Measurements from ENCODE around the gene UBE2H. TPM values are rescaled to one million over a fixed set of nuclear protein-coding genes. Genes with fewer than 3 reads are reported as not detected.

UBE2H gene
- total RNA-seq, 1 donor from 2014 or later = 68.5 TPM

- Histone ChIP-seq H3K4me3 (no peak overlapping the region), H3K9me3 (no peaks in the 10 kb centered on the region), H3K27ac (no peak overlapping the region), H3K36me3 (no peaks in the 10 kb centered on the region), H3K27me3 (no peaks in the 10 kb centered on the region), H3K4me1 (peaks cover 54% of the 10 kb centered on the region)
- intact Hi-C loops (cut with DNase I) = no loop called here
- TF ChIP-seq, protein P1, sequence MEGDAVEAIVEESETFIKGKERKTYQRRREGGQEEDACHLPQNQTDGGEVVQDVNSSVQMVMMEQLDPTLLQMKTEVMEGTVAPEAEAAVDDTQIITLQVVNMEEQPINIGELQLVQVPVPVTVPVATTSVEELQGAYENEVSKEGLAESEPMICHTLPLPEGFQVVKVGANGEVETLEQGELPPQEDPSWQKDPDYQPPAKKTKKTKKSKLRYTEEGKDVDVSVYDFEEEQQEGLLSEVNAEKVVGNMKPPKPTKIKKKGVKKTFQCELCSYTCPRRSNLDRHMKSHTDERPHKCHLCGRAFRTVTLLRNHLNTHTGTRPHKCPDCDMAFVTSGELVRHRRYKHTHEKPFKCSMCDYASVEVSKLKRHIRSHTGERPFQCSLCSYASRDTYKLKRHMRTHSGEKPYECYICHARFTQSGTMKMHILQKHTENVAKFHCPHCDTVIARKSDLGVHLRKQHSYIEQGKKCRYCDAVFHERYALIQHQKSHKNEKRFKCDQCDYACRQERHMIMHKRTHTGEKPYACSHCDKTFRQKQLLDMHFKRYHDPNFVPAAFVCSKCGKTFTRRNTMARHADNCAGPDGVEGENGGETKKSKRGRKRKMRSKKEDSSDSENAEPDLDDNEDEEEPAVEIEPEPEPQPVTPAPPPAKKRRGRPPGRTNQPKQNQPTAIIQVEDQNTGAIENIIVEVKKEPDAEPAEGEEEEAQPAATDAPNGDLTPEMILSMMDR (IDR thresholded peaks at IDR 0.05) = no peak
- no peak for TF ChIP-seq POLR2A (IDR thresholded peaks at IDR 0.05)
- no peak for DNase-seq (ENCODE audit: extremely low spot score in 2 of 2)
Measured at GRCh38 chr7:129903935-129904334, 48.8 kb downstream of the UBE2H start.

DNA sequence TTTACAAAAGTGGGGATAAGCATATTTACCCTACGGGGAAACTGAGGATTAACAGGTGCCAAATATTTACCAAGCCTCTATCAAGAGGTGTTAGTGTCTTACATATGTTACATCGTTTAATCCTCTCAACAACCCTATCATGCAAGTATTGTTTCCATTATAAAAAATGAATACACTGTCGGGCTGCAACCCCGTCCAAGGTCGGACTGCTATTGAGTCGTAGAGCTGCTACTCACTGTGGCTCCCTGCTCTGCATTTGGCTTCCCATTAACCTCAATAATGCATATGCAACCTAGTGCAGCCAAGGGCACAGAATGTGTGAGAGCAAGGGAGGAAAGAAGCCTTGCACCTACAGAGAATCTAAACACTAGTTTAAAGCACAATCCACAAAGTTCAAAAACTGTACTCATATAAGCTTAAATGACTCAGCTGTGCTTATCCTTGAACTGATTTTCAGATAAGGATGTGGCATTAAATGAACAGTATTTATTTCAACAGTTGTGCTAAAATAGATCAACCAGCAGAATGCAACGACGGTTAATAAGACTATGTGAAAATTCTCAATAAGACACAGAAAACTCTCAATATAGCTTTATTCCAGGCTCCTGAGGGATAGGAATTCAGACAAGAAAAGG, 49.9 kb downstream of the UBE2H start:
- intact Hi-C loops (cut with DNase I) = no loop called here
- H3K36me3 ChIP-seq = no peaks in the 10 kb centered on the region
- no peaks in the 10 kb centered on the region for H3K9me3 ChIP-seq
- no peaks in the 10 kb centered on the region for H3K27me3 ChIP-seq
- no peak overlapping the region for H3K4me3 ChIP-seq
- no peak for DNase-seq (ENCODE audit: extremely low spot score in 2 of 2)
- H3K27ac ChIP-seq = no peak overlapping the region
- peaks cover 47% of the 10 kb centered on the region for H3K4me1 ChIP-seq
- TF ChIP-seq POLR2A (IDR thresholded peaks at IDR 0.05) = no peak
- TF ChIP-seq, protein P1 (IDR thresholded peaks at IDR 0.05) = no peak
- TF ChIP-seq POLR2AphosphoS5 (IDR thresholded peaks at IDR 0.05; ENCODE audit: insufficient read depth in 1 of 2, low read depth in 1 of 2) = no peak

GRCh38 chr7:129898502-129899160, 54.1 kb downstream of the UBE2H start:
- Histone ChIP-seq H3K27ac (no peak overlapping the region), H3K4me1 (peaks cover 22% of the 10 kb centered on the region), H3K9me3 (no peaks in the 10 kb centered on the region), H3K27me3 (no peaks in the 10 kb centered on the region), H3K4me3 (no peak overlapping the region), H3K36me3 (no peaks in the 10 kb centered on the region)
- intact Hi-C loops (cut with DNase I) = no loop called here
- no peak for TF ChIP-seq POLR2AphosphoS5 (IDR thresholded peaks at IDR 0.05; ENCODE audit: insufficient read depth in 1 of 2, low read depth in 1 of 2)
- no peak for TF ChIP-seq POLR2A (IDR thresholded peaks at IDR 0.05)
- TF ChIP-seq, protein P1 (IDR thresholded peaks at IDR 0.05) = no peak
- DNase-seq (ENCODE audit: extremely low spot score in 2 of 2) = no peak

- Histone ChIP-seq H3K27ac (no peak overlapping the region), H3K36me3 (no peaks in the 10 kb centered on the region), H3K27me3 (no peaks in the 10 kb centered on the region), H3K4me1 (peaks cover 16% of the 10 kb centered on the region), H3K9me3 (no peaks in the 10 kb centered on the region), H3K4me3 (no peak overlapping the region)
- intact Hi-C loops (cut with DNase I) = no loop called here
- no peak for DNase-seq (ENCODE audit: extremely low spot score in 2 of 2)
- TF ChIP-seq, protein P1 (IDR thresholded peaks at IDR 0.05) = no peak
- TF ChIP-seq POLR2A (IDR thresholded peaks at IDR 0.05) (no peak), POLR2AphosphoS5 (IDR thresholded peaks at IDR 0.05; ENCODE audit: insufficient read depth in 1 of 2, low read depth in 1 of 2) (no peak)
Measured at GRCh38 chr7:129898007-129898406, 54.8 kb downstream of the UBE2H start.
